NB4 (cell line): ENCODE data around the gene CEBPE.

Source experiments
- DNase-seq: peaks from one replicate; pipeline ENCODE4 v3.0.0; 2010; ENCODE audit warnings: low read depth
- H3K4me3 ChIP-seq: one replicate; pipeline ENCODE4 v1.5.1; 2011; ENCODE audit warnings: mild to moderate bottlenecking, low read depth, low read length, moderate library complexity
- MYC ChIP-seq: IDR thresholded peaks from 2 replicates; pipeline ENCODE4 v1.6.1; 2011; ENCODE audit warnings: low read depth, low read length
- POLR2A ChIP-seq: IDR thresholded peaks from 2 replicates; pipeline ENCODE4 v1.6.1; 2011; ENCODE audit warnings: mild to moderate bottlenecking; ENCODE audit not compliant: insufficient read length; ENCODE audit errors: extremely low read depth
- TF ChIP-seq, protein P1 (sequence below): IDR thresholded peaks from one replicate; pipeline ENCODE4 v1.5.1; 2012; ENCODE audit warnings: low read depth, low read length
- TF ChIP-seq, protein P2 (sequence below): IDR thresholded peaks from 2 replicates; pipeline ENCODE4 v1.6.1; 2011; ENCODE audit warnings: low read depth, low read length

CEBPE gene

DNA sequence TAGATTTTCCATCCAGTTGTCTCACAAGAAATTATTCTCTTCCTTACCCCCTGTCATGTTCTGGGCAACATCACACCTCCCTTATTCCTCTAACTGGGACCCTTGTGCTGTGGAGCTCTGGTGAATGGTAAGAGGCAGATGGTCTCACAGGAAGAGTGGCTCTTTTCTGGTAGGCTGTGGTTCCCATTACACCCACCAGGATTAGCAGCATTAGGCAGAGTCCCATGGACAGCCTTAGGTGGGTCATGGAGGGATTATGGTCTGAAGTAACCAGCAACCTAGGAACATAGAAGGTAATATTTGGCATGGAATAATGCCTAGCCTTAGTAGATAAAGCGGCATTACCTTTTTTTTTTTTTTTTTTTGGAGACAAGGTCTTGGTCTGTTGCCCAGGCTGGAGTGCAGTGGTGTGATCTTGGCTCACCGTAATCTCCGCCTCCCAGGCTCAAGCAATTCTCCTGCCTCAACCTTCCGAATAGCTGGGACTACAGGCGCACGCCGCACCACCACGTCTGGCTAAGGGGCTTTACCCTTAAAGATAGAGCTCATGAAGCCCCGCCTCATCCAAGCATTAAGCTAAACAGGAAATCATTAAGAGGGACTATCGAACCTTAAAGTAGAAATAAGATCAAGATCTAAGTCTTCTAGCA lies 19.7 kb downstream of the CEBPE start:
- no peak for DNase-seq
- no peak overlapping the region for H3K4me3 ChIP-seq
- TF ChIP-seq, protein P1, sequence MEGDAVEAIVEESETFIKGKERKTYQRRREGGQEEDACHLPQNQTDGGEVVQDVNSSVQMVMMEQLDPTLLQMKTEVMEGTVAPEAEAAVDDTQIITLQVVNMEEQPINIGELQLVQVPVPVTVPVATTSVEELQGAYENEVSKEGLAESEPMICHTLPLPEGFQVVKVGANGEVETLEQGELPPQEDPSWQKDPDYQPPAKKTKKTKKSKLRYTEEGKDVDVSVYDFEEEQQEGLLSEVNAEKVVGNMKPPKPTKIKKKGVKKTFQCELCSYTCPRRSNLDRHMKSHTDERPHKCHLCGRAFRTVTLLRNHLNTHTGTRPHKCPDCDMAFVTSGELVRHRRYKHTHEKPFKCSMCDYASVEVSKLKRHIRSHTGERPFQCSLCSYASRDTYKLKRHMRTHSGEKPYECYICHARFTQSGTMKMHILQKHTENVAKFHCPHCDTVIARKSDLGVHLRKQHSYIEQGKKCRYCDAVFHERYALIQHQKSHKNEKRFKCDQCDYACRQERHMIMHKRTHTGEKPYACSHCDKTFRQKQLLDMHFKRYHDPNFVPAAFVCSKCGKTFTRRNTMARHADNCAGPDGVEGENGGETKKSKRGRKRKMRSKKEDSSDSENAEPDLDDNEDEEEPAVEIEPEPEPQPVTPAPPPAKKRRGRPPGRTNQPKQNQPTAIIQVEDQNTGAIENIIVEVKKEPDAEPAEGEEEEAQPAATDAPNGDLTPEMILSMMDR: no peak
- TF ChIP-seq MYC: no peak

DNA sequence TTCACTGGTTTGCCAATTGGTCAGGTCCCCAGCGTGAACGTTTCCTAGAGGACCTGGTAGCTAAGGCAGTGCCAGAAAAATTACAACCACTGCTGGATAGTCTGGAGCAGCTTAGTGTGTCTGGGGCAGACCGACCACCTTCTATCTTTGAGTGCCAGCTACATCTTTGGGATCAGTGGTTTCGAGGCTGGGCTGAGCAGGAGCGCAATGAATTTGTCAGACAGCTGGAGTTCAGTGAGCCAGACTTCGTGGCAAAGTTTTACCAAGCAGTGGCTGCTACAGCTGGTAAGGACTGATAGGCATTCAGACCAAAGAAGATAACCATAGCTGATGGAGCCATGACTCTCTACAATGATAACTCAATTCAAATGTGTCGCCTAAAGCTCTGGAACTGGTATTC lies 21.3 kb downstream of the CEBPE start:
- DNase-seq: no peak
- TF ChIP-seq, protein P1: no peak
- TF ChIP-seq, protein P2, sequence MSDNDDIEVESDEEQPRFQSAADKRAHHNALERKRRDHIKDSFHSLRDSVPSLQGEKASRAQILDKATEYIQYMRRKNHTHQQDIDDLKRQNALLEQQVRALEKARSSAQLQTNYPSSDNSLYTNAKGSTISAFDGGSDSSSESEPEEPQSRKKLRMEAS: no peak
- TF ChIP-seq POLR2A (no peak), MYC (no peak)
- H3K4me3 ChIP-seq: peak overlapping the region; percentile 88

DNA sequence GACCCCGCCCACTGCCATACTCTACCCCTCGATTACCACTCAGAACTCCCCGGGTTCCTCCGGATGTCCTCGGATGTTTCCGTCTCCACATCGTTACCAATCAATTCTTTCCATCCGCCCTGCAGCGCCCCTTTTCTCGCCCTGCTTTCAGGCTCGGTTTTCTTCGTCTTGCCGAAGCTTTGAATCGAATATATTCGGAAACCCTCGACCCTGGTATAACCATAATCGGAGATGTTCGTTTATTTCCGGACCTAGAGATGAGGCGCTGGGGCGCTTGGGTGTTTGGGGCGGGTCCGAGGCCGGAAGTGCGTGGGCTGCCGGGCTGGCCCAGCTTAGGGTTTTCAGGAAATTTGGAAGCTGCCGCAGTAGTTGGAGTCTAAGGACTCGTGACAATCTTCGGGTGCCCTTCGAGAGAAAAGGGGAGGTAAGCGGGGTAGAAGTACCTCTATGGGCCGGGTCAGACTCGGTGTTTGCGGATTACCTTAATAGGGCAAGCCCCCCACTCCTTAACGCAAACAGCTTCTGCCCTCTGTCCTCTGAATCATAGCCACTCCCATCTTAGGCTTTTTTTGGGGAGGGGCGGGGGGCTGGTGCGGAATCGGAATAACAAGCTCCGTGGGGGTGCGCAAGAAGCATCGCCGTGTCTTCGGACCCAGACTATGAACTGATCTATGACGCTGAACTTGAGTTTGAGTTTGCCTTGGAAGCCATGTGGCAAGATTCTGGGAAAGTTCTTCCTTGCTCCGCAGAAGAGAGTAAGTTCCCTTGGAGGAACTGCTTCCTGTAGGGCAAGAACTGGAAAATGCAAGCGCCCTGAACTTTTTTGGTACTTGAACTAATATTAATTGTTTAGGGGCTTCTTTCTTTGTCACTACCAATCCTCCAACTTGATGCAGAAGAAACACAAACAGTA lies 23.6 kb downstream of the CEBPE start, which contains the start of gene C14orf119:
C14orf119 (plus strand) TSS at position 310 of the 913 bp plus-strand sequence. CDS start 2,154 bp downstream, outside the sequence.
- peak within 1 kb of the TSS; percentile 88 for H3K4me3 ChIP-seq
- TF ChIP-seq POLR2A: peak; percentile 74
- TF ChIP-seq, protein P1: no peak
- TF ChIP-seq, protein P2: no peak; the same call in 1 of the 2 replicates
- DNase-seq: peak; percentile 99

DNA sequence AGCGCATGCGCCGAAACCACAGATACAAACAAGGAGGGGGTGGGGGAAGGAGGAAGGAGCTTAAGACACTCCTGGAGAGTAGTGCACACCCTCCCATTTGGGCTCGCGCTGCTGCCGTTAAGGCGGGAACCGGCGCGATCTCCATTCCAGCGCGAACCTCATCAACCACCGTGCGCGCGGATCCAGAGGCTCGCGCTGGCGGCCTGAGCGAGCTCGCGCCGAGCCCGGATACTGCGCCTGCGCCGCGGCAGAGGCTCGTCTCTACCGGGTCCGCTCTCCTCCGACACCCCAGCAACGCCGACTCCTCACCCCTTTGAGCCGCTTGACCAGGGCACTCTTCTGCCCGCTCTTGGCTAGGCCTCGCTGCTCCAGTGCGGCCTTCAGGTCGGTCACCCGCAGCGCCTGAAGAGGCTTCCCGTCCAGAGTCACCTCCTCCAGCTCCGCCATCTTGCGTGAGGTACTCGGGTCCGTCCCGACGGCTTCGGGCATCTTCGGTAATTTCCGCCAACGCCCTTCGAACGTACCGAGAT lies 24.3 kb downstream of the CEBPE start, which contains the start of gene ACIN1:
ACIN1 (minus strand) TSS at position 471 of the 530 bp plus-strand sequence; CDS start at position 447, 24 bp downstream.
- H3K4me3 ChIP-seq: peak within 1 kb of the TSS; percentile 88
- TF ChIP-seq POLR2A (peak; percentile 69), MYC (peak; percentile 30; the same call in 1 of the 2 replicates)
- TF ChIP-seq, protein P1: no peak
- DNase-seq: peak; percentile 92

DNA sequence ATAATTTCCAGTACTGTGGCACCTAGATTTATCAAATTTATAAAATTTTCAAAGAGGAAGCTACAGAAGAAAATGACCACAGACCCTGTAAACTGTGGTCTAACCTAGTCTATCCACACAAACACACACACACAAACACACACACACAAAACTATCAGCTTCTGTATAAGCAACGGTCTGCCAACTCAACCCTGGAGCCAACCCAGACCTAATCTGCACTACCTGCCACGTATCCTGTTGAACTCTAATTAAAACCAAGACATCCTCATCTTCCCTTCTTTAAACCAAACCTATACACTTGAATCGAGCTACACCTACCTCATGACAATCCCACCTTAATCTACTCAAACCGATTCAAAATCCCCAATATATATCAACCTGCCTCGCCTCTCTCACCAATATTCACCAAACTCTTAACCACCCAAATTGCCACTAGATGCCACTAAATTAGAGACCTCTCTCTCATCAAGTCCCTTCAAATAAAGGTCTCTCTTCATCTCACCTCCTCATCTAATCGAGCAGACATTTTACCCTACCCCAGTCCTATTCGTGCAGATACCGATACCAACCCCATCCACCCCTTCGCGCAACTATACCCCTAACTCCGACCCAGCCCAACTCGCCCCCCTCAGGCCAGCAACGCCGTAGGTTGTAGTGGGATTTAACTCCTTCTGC lies 24.9 kb downstream of the CEBPE start:
- DNase-seq: no peak
- TF ChIP-seq MYC (no peak), POLR2A (no peak)
- TF ChIP-seq, protein P2: no peak
- TF ChIP-seq, protein P1: peak; percentile 8
- peak overlapping the region; percentile 88 for H3K4me3 ChIP-seq
